NCI-H2196 (cell line): ENCODE measurements around the gene TRMT10A.
"Not testable (repeated sequence)": the region's sequence is repeated elsewhere in the genome, so short reads cannot be mapped to it uniquely, and the experiment has no call there.

Experiments
- DNase-seq: peaks from one replicate; lab custom pipeline; 2025; ENCODE audit not compliant: unreplicated experiment; lab: John Stamatoyannopoulos, UW

TRMT10A gene

DNA sequence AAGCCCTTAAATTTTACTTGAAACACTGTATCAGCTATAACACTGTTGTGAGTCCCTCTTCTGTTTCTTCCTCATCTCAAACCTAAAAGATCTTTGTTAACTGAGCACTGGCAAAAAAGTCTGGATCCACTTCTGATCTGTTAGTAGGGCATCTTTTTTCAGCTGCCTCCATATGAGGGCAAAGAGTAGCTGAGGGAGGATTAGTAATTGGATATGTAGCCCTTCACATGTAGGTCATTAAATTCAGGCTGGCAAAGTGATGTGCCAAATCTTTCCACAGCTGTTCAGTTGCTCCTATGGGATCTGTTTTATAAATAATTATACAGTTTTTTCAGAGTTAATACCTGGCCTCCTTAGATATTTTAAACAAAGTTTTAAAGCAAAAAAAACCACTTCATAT, 1.1 kb upstream of the TRMT10A start:
- no peak for DNase-seq

DNA sequence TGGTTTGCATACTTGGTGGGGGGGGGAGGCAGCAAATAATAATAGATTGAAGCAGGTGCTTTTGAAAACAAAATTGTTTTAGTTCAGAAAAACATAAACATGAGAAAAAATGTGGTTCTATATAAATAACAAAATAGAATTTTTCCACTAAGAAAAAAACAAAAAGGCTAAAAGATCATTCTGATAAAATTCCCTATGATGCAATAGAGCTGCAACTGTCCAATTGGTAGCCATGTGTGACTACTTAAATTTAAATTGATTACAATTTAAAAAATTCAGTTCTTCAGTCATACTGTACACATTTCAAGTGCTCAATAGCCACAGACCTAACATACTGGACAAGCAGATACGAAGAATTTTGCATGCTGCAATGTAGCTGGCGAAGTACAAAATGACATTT, 11.0 kb downstream of the TRMT10A start:
- no peak for DNase-seq

GRCh38 chr4:99540277-99540939, 23.4 kb downstream of the TRMT10A start:
- no peak for DNase-seq

- DNase-seq, result no peak
These were observed 26.2 kb downstream of the TRMT10A start for GRCh38 chr4:99537674-99538073.

DNA sequence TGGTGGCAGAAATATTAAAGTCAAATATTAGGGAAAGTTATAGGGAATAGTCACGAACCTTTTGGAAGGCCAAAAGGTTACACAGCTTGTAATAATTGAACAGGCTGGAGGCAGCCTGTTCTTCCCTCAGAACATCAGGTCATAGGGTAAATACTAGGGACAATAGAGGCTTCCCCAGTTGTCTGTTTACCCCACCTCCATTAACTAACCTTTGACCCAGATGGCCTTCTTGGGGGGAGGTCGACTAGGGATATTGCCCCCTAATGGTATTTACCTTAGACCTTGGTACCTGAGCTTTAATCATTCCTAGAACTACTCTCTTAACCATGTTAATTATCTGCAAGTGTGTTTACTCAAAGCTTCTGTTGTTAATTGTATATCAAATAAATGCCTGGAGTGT, 27.0 kb downstream of the TRMT10A start:
- no peak for DNase-seq

GRCh38 chr4:99536271-99536670, 27.6 kb downstream of the TRMT10A start:
- no peak for DNase-seq

- DNase-seq, result not testable (repeated sequence)
These were observed 29.1 kb downstream of the TRMT10A start for GRCh38 chr4:99534699-99535098.

GRCh38 chr4:99529956-99530355, 33.9 kb downstream of the TRMT10A start:
- DNase-seq, result no peak

DNA sequence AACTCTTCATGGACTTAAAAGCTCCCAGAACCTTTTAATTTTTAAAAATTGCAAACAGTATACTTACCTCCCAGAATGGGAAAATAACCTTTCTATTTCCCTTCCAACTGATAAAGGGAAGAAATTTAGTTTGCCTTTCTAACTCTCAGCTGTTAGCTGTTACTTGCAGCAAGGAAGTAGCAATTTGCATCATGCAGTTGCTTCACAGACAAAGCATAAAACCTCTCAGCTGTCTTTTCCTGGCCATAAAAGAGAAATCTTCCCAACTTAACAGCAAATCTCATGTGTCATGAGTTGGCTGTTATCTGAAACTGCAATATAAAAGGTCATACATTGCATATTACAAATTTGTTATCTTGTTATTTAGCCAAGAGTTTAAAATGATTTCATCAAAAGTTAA, 34.6 kb downstream of the TRMT10A start:
- DNase-seq, result no peak

GRCh38 chr4:99518601-99519295, 45.1 kb downstream of the TRMT10A start:
- no peak for DNase-seq

DNA sequence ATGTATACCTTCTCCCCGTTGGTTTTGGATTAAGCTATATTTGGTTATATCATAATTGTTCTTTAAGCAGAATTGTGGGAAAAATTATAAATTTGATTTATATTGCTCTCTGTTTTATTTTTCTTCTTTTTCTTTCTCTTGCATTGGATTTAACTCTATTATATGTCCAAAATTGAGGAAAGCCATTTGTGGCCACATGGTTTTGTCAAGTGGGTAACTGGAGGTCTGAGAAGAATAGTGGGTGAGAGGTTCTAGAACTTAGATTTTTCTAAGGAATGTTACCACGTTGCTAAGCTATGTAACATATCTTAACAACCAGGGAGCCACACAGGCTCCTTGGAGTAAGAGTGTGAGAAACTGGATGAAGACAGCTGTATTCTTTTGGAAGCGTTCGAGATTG, 53.1 kb downstream of the TRMT10A start, which contains the start of gene C4orf17:
TSS of gene C4orf17 (plus strand) at position 301 of the 400 bp plus-strand sequence. CDS start 2,061 bp downstream, outside the sequence.
- DNase-seq, result no peak

DNA sequence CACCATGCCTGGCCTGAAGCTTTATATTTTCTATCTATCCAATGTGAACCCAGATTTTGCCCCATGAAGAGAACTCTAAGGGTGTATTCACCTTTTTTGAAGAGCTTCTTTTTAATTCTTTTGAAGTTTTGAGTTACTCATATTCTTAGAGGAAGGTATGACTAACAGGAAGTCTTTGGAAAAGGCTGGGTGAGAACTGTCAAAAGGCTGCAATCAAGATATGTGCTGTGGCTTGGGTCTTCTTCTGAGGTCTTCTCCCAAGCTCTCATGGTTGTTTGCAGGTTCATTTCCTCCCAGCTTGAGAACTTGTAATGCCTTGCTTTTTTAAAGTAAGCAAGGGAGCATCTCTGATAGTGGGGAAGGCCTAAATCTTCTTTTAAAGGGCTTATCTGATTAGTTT, 56.1 kb downstream of the TRMT10A start:
- DNase-seq, result no peak

- no peak for DNase-seq
These were observed 56.5 kb downstream of the TRMT10A start for GRCh38 chr4:99507349-99507748.

DNA sequence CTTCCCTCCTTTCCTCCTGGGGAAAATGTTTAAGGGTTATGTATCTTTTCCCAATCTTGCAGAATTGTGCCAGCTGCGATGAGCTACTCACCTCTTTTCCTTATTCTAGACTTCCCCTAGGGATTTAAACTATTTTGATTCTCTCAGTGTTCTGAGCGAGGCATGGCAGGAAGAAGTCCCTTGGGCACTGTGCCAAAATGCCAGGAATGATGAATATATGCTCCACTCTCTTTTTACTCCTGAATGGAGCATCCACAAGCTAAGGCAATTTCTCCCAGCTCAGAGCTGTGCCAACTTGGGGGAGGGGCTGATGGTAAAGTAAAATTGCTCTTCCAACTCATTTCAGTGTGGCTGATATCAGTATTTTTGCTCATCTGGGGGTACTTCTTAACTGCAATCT, 57.1 kb downstream of the TRMT10A start:
- no peak for DNase-seq

DNA sequence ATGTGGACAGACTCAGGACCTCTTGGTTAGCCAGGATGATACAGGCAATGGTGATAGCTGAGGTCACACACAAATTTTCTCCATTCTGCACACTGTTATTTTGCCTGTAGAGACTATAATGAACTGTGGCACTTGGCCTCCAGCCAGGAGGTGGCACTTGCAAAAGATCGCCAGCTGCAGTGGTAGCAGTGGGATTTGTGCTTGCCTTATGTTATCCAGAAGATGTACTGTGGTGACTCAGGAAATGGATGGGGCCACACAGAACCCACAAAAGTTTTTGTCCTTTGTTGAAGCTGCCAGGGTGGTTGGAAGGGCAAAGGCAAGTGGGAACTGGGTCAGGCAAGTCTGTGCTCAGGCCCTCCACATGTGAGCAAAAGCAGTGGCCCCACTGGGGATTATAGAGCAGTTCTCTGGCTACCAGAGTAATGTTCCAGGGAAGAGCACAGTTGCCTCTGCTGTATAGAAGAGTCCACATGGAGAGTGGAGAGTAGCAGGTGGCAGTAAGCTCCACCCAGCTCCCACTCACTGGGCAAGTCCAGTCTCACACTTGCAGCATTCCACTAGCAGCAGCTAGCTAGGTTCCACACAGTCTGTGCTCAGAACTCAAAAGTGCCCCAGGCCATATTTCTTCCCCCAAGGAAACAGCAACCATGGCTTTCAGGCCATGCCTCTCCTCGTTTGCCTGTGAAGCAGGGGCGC, 58.9 kb downstream of the TRMT10A start:
- DNase-seq, result no peak
